ENCODE results near the gene MCU. TPM values are rescaled to one million over a fixed set of nuclear protein-coding genes. Genes with fewer than 3 reads are reported as not detected.

Gene MCU
- total and polyA plus RNA-seq, 12 donors: 9.0 to 19.0 (median 14.7) TPM

DNA sequence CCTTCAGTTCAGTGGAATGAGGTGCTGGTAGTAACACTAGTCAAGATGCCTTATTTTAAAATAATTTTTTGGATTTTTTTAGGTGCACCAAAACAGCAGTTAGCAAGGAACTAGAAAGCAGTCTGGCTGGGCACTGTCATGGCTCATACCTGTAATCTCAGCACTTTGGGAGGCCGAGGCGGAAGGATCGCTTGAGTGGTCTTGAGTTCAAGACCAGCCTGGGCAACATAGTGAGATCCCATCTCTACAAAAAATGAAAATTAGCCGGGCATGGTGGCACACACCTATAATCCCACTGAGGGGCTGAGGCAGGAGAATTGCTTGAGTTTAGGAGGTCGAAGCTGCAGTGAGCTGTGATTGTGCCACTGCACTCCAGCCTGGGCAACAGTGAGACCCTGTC lies 236.9 kb downstream of the MCU start:
- intact Hi-C loops (cut with DNase I): no loop called here
- no peak for ATAC-seq
- Histone ChIP-seq H3K9me3 (no peaks in the 10 kb centered on the region), H3K36me3 (no peaks in the 10 kb centered on the region), H3K4me3 (no peak overlapping the region), H3K4me1 (no peaks in the 10 kb centered on the region), H3K27ac (no peak overlapping the region), H3K27me3 (no peaks in the 10 kb centered on the region)
- no peak for DNase-seq
- 89 to 99% methylated on average over 5 of the region's 5 CpGs for WGBS, 2 donors
- TF ChIP-seq, protein P1, sequence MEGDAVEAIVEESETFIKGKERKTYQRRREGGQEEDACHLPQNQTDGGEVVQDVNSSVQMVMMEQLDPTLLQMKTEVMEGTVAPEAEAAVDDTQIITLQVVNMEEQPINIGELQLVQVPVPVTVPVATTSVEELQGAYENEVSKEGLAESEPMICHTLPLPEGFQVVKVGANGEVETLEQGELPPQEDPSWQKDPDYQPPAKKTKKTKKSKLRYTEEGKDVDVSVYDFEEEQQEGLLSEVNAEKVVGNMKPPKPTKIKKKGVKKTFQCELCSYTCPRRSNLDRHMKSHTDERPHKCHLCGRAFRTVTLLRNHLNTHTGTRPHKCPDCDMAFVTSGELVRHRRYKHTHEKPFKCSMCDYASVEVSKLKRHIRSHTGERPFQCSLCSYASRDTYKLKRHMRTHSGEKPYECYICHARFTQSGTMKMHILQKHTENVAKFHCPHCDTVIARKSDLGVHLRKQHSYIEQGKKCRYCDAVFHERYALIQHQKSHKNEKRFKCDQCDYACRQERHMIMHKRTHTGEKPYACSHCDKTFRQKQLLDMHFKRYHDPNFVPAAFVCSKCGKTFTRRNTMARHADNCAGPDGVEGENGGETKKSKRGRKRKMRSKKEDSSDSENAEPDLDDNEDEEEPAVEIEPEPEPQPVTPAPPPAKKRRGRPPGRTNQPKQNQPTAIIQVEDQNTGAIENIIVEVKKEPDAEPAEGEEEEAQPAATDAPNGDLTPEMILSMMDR (IDR thresholded peaks at IDR 0.05): no peak

DNA sequence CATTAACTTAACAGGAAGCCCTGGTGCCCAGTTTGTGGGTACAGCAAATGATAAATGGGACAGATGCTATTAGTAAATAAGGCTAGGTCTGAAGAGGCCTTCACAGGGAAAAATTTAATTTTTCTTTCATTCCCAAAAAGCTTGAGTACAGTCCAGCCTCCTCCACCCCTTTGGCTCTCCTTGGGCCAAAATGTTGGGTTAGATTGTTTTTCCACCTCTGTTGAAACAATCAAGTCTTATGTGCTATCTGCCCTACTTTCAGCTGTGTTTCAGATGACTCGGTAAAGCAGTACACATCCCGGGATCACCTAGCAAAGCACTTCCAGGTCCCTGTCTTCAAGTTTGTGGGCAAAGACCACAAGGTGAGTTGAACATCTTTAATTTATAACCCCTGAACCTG lies 238.3 kb downstream of the MCU start:
- Histone ChIP-seq H3K36me3 (no peaks in the 10 kb centered on the region), H3K27me3 (no peaks in the 10 kb centered on the region), H3K9me3 (no peaks in the 10 kb centered on the region), H3K4me3 (no peak overlapping the region), H3K4me1 (no peaks in the 10 kb centered on the region), H3K27ac (no peak overlapping the region)
- ATAC-seq (no peak), DNase-seq (no peak)
- intact Hi-C loops (cut with DNase I): no loop called here
- TF ChIP-seq, protein P1 (IDR thresholded peaks at IDR 0.05): no peak
- WGBS, 2 donors: 80 to 82% methylated on average over 2 of the region's 2 CpGs

DNA sequence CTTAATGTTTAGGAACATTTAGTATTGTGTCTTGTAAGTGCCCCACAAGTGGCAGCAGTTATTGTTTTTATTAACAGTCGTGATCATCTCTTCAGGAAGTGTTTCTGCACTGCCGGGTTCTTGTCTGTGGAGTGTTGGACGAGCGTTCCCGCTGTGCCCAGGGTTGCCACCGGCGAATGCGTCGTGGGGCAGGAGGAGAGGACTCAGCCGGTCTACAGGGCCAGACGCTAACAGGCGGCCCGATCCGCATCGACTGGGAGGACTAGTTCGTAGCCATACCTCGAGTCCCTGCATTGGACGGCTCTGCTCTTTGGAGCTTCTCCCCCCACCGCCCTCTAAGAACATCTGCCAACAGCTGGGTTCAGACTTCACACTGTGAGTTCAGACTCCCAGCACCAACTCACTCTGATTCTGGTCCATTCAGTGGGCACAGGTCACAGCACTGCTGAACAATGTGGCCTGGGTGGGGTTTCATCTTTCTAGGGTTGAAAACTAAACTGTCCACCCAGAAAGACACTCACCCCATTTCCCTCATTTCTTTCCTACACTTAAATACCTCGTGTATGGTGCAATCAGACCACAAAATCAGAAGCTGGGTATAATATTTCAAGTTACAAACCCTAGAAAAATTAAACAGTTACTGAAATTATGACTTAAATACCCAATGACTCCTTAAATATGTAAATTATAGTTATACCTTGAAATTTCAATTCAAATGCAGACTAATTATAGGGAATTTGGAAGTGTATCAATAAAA lies 240.5 kb downstream of the MCU start:
- TF ChIP-seq, protein P1 (IDR thresholded peaks at IDR 0.05): no peak
- H3K9me3 ChIP-seq: no peaks in the 10 kb centered on the region
- H3K36me3 ChIP-seq: no peaks in the 10 kb centered on the region
- no peaks in the 10 kb centered on the region for H3K27me3 ChIP-seq
- no peak for ATAC-seq
- DNase-seq: no peak
- H3K4me1 ChIP-seq: no peaks in the 10 kb centered on the region
- WGBS, 2 donors: 92% methylated on average over 20 of the region's 20 CpGs
- intact Hi-C loops (cut with DNase I): no loop called here
- H3K27ac ChIP-seq: no peak overlapping the region
- H3K4me3 ChIP-seq: no peak overlapping the region

DNA sequence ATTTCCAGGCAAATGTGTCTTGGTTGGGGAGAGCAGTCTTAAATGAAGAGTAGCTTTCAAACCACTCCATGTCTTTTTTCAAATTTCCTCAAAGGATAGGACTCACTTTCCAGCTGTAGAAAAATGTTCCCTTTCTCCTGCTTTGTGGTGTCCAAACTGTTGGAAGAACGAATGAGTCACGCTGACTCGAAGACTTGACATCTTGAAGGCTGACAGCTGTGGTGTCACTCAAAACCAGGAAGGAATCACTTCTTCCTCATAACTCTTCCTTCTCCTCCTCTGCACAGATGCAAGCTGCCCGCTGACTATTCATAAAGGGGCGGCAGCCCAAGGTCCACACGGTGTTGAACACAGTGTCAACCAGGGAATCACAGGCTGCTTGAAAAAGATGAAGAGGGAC lies 243.4 kb downstream of the MCU start:
- H3K36me3 ChIP-seq: no peaks in the 10 kb centered on the region
- DNase-seq (no peak), ATAC-seq (no peak)
- H3K4me1 ChIP-seq: peaks cover 0 to 3% (median 0%) of the 10 kb centered on the region in 9 donors
- H3K27me3 ChIP-seq: no peaks in the 10 kb centered on the region
- no peak overlapping the region for H3K4me3 ChIP-seq
- 83 to 87% methylated on average over 6 of the region's 6 CpGs for WGBS, 2 donors
- TF ChIP-seq, protein P1 (IDR thresholded peaks at IDR 0.05): no peak
- intact Hi-C loops (cut with DNase I): no loop called here
- no peaks in the 10 kb centered on the region for H3K9me3 ChIP-seq
- no peak overlapping the region for H3K27ac ChIP-seq

Small RNAs within 50 kb of the gene (microRNA-seq; reads per million reads assigned to microRNA genes)
- gene MIR4676: 0 reads per million in 2 donors

Other genes with a start within 250 kb of the MCU start
- 10 to 100 TPM; 41.3 to 54.1 (median 45.9) TPM for gene MICU1, start 66.1 kb upstream of the MCU start, total RNA-seq
- 10 to 100 TPM; 34.2 to 39.3 TPM for gene MICU1, start 66.1 kb upstream of the MCU start, polyA plus RNA-seq
- gene OIT3, start 201.6 kb downstream of the MCU start, total RNA-seq: 1 to 10 TPM in 1 of 10 donors, under 1 TPM in 5, not detected in 4; 0.09 to 1.6 (median 0.34) TPM
- gene OIT3, start 201.6 kb downstream of the MCU start, polyA plus RNA-seq: under 1 TPM in 1 of 2 donors, not detected in 1; 0.06 TPM